A673 (cell line): ENCODE data around the gene CSNK1G2. TPM values are rescaled to one million over a fixed set of nuclear protein-coding genes. Genes with fewer than 3 reads are reported as not detected.

ENCODE experiments used
- BruUV-seq: library from RNA; stranded (reverse); fragments of 400-500 nt; replicated peaks from 2 replicates; lab custom pipeline; 2021; lab: Mats Ljungman, UMichigan
- CTCF ChIA-PET: fragments of 300-600 bp; sonication (Branson Sonifier 250); formaldehyde crosslinking; loops from one replicate; lab custom pipeline; 2022; ENCODE audit warnings: antibody characterized with exemption; lab: Charles Lee
- POLR2A ChIA-PET: fragments of 300-600 bp; sonication (Branson Sonifier 250); formaldehyde crosslinking; loops from one replicate; lab custom pipeline; 2022; ENCODE audit warnings: antibody characterized with exemption; ENCODE audit not compliant: low non-redundant PET; lab: Charles Lee
- DNase-seq: peaks from one replicate; pipeline ENCODE4 v3.0.0-alpha.2; 2015; ENCODE audit warnings: low spot score
- H3K27ac ChIP-seq: fragments of 200-600 bp; sonication (generic); 2 replicates; pipeline ENCODE4 v1.5.1; 2016; ENCODE audit warnings: mixed run types, low read depth, mild to moderate bottlenecking, mixed read lengths, antibody characterized with exemption, low read length; ENCODE audit not compliant: poor library complexity, severe bottlenecking
- H3K27me3 ChIP-seq: fragments of 200-600 bp; sonication (generic); replicated peaks from 2 replicates; pipeline ENCODE4 v1.6.1; 2017; ENCODE audit warnings: mixed run types, low read depth, mild to moderate bottlenecking, mixed read lengths, antibody characterized with exemption, low read length; ENCODE audit not compliant: insufficient read depth, poor library complexity
- H3K36me3 ChIP-seq: fragments of 200-600 bp; sonication (generic); 2 replicates; pipeline ENCODE4 v1.6.1; 2016; ENCODE audit warnings: mixed run types, mild to moderate bottlenecking, mixed read lengths, antibody characterized with exemption, low read length; ENCODE audit not compliant: insufficient read depth, poor library complexity, severe bottlenecking
- H3K4me1 ChIP-seq: fragments of 200-600 bp; sonication (generic); 2 replicates; pipeline ENCODE4 v1.6.1; 2017; ENCODE audit warnings: mixed run types, mild to moderate bottlenecking, mixed read lengths, antibody characterized with exemption, low read length; ENCODE audit not compliant: insufficient read depth, poor library complexity, severe bottlenecking
- H3K4me3 ChIP-seq: fragments of 200-600 bp; sonication (generic); 2 replicates; pipeline ENCODE4 v1.5.1; 2016; ENCODE audit warnings: low read depth, mixed run types, mild to moderate bottlenecking, mixed read lengths, low read length; ENCODE audit not compliant: poor library complexity, severe bottlenecking
- H3K9me3 ChIP-seq: fragments of 200-600 bp; sonication (generic); 2 replicates; pipeline ENCODE4 v1.6.1; 2016; ENCODE audit warnings: mixed run types, low read depth, mild to moderate bottlenecking, mixed read lengths, antibody characterized with exemption, low read length; ENCODE audit not compliant: poor library complexity, severe bottlenecking
- EZH2 ChIP-seq: fragments of 200-600 bp; sonication (generic); IDR thresholded peaks from 2 replicates; pipeline ENCODE4 v1.6.1; 2017; ENCODE audit warnings: borderline replicate concordance, low read depth, mild to moderate bottlenecking, mixed read lengths, antibody characterized with exemption, low read length; ENCODE audit not compliant: poor library complexity, severe bottlenecking
- intact Hi-C: fragments of 100-400 bp; cut with micrococcal nuclease; formaldehyde crosslinking; loops from one replicate; pipeline ENCODE4 v1.10.0; 2022; ENCODE audit not compliant: unreplicated experiment
- total RNA-seq: library from RNA; stranded (reverse); gene quantifications from 2 replicates; pipeline ENCODE4 v1.2.3, GENCODE V29; 2021
- TF ChIP-seq, protein P1 (sequence below): fragments of 300-800, 200-600 bp; sonication (generic); conservative IDR thresholded peaks from 2 replicates; pipeline ENCODE4 v1.5.1; 2017; ENCODE audit warnings: low read depth, mild to moderate bottlenecking, antibody characterized with exemption, low read length, moderate library complexity, mixed read lengths

The CSNK1G2 gene
- total RNA-seq, 1 experiment from 2014 or later, result 108 TPM

DNA sequence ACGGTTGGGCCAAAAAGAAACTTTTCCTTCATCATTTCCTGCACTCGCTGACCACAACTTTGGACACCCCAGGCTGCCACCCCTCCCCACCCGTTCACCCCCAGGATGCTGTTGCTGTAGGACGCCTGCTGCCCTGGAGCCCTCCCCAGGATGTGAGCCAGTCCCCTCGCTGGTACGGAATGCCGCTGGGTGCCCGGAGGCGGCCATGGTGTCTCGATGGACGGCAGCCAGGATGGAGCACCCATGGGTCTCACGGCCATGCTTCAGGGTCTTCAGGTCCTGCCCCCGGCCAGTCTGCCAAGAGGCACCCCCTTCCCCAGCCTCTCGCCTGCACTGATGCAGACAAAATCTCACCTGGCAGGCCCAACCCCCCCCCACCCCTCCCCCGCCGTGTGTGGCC is 15.4 kb upstream of the CSNK1G2 start:
- Histone ChIP-seq H3K4me3 (no peak overlapping the region), H3K36me3 (peaks cover 24% of the 10 kb centered on the region), H3K27ac (no peak overlapping the region), H3K4me1 (peaks cover 4% of the 10 kb centered on the region), H3K9me3 (no peaks in the 10 kb centered on the region), H3K27me3 (no peaks in the 10 kb centered on the region)
- TF ChIP-seq EZH2, result no peak
- TF ChIP-seq, protein P1, sequence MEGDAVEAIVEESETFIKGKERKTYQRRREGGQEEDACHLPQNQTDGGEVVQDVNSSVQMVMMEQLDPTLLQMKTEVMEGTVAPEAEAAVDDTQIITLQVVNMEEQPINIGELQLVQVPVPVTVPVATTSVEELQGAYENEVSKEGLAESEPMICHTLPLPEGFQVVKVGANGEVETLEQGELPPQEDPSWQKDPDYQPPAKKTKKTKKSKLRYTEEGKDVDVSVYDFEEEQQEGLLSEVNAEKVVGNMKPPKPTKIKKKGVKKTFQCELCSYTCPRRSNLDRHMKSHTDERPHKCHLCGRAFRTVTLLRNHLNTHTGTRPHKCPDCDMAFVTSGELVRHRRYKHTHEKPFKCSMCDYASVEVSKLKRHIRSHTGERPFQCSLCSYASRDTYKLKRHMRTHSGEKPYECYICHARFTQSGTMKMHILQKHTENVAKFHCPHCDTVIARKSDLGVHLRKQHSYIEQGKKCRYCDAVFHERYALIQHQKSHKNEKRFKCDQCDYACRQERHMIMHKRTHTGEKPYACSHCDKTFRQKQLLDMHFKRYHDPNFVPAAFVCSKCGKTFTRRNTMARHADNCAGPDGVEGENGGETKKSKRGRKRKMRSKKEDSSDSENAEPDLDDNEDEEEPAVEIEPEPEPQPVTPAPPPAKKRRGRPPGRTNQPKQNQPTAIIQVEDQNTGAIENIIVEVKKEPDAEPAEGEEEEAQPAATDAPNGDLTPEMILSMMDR, result no peak
- intact Hi-C loops, result no loop called here
- no peak for DNase-seq
- POLR2A ChIA-PET, result interaction anchor here (0.6 kb wide), 1 partner anchor 91 kb away, joined by 3 read pairs; no protein-coding TSS in a partner anchor
- TSS peak; percentile 83 for BruUV-seq
- CTCF ChIA-PET, result no interaction called here

DNA sequence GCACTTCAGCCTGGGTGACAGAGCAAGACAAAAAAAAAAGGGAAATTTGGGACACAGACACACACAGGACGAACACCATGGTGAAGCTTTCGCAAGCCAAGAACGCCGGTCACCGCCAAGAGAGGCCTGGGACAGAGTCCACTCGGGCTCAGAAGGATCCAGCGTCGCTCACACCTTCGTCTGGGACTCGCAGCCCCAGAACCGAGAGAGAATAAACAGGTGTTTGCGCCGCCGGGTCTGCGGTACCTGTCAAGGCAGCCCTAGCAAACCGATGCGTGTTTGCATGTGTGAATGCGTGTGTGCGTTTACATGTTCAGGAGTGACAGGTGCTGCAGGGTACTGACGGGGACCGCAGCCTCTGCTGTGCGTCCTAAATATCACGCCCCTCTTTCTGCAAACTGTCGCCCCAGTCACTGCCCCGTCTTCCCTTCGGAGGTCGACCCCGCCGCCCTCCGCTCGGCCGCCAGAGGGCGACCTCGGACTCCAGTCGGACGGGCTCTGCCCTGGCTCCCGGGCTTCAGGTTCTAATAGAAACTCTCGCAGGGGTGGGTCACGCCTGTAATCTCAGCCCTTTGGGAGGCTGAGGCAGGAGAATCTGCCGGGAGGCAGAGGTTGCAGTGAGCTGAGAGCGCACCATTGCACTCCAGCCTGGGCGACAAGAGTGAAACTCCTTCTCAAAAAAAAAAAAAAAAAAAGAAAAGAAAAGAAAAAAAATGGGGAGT is 11.8 kb upstream of the CSNK1G2 start:
- no peaks in the 10 kb centered on the region for H3K27me3 ChIP-seq
- peaks cover 7% of the 10 kb centered on the region for H3K36me3 ChIP-seq
- TF ChIP-seq EZH2, result no peak
- TF ChIP-seq, protein P1, result peak; percentile 87
- H3K4me3 ChIP-seq, result peak overlapping the region; percentile 36
- intact Hi-C loops, result loop anchor here (2.0 kb wide), 1 partner anchor 140 kb away; no protein-coding TSS in a partner anchor
- no TSS peak for BruUV-seq
- H3K27ac ChIP-seq, result no peak overlapping the region
- POLR2A ChIA-PET, result interaction anchor here (0.7 kb wide), 1 partner anchor 1840 kb away, joined by 5 read pairs; no protein-coding TSS in a partner anchor
- H3K4me1 ChIP-seq, result peaks cover 4% of the 10 kb centered on the region
- peaks cover 3% of the 10 kb centered on the region for H3K9me3 ChIP-seq
- peak; percentile 87 for DNase-seq
- CTCF ChIA-PET, result interaction anchor here (0.7 to 0.9 kb wide), 4 partner anchors 17 to 218 kb away, joined by 3 read pairs; no protein-coding TSS in a partner anchor

DNA sequence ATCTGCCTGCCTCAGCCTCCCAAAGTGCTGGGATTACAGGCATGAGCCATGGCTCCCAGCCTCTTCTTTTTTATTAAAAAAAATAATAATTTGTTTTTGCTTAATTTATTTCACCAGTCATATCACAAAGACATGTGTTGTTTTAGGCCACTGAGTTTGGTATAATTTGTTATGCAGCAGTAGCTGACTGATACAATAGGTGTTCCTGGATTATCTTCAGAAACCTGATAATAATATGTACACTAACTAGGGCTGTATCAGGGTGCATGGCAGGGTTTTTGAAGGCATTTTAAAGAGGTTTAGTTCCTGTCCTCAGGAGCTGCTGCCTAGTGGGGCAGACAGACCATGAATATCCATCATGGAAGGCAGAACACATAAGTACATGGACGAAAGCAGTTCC is 9.5 kb upstream of the CSNK1G2 start:
- BruUV-seq, result no TSS peak
- Histone ChIP-seq H3K9me3 (peaks cover 3% of the 10 kb centered on the region), H3K36me3 (no peaks in the 10 kb centered on the region), H3K4me3 (no peak overlapping the region), H3K4me1 (peaks cover 4% of the 10 kb centered on the region), H3K27ac (no peak overlapping the region), H3K27me3 (no peaks in the 10 kb centered on the region)
- intact Hi-C loops, result no loop called here
- no peak for TF ChIP-seq EZH2
- TF ChIP-seq, protein P1, result no peak
- POLR2A ChIA-PET, result interaction anchor here (0.6 kb wide), 1 partner anchor 218 kb away, joined by 6 read pairs; no protein-coding TSS in a partner anchor
- no peak for DNase-seq
- CTCF ChIA-PET, result no interaction called here
